Measurements from ENCODE around the gene OOSP1.

OOSP1 gene

DNA sequence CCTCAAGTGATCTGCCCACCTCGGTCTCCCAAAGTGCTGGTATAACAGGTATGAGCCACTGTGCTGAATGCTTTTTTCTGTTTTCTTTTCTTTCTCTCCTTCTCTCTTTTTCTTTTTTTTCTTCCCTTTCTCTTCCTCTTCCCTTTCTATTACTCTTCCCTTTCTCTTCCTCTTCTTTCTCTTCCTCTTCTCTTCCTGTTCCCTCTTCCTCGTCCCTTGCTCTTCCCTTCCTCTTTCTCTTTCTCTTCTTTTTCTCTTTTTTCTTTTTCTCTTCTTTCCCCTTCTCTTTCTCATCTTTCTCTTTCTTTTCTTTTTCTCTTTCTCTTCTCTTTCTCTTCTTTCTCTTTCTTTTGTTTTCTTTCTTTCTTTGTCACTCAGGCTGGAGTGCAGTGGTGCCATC is 1.2 kb downstream of the OOSP1 start:
- no peak overlapping the region for H3K27ac ChIP-seq
- no peak for DNase-seq (ENCODE audit: low spot score)
- TF ChIP-seq, protein P1, sequence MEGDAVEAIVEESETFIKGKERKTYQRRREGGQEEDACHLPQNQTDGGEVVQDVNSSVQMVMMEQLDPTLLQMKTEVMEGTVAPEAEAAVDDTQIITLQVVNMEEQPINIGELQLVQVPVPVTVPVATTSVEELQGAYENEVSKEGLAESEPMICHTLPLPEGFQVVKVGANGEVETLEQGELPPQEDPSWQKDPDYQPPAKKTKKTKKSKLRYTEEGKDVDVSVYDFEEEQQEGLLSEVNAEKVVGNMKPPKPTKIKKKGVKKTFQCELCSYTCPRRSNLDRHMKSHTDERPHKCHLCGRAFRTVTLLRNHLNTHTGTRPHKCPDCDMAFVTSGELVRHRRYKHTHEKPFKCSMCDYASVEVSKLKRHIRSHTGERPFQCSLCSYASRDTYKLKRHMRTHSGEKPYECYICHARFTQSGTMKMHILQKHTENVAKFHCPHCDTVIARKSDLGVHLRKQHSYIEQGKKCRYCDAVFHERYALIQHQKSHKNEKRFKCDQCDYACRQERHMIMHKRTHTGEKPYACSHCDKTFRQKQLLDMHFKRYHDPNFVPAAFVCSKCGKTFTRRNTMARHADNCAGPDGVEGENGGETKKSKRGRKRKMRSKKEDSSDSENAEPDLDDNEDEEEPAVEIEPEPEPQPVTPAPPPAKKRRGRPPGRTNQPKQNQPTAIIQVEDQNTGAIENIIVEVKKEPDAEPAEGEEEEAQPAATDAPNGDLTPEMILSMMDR (IDR thresholded peaks at IDR 0.05) = no peak
- no peak overlapping the region for H3K4me3 ChIP-seq

DNA sequence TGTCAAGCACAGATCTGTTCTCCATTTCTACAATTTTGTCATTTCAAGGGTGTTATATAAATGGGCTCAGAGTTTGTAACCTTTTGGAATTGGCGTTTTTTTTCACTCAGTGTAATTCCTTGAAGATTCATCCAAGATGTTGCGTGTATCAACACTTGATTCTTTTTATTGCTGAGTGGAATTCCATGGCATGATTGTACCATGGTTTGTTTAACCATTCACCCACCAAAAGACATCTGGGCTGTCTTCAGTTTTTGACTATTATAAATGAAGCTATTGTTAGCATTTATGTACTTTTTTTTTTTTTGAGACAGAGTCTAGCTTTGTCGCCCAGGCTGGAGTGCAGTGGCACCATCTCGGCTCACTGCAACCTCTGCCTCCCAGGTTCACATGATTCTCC is 2.9 kb downstream of the OOSP1 start:
- Histone ChIP-seq H3K4me3 (no peak overlapping the region), H3K27ac (no peak overlapping the region)
- TF ChIP-seq, protein P1 (IDR thresholded peaks at IDR 0.05) = no peak
- DNase-seq (ENCODE audit: low spot score) = no peak

DNA sequence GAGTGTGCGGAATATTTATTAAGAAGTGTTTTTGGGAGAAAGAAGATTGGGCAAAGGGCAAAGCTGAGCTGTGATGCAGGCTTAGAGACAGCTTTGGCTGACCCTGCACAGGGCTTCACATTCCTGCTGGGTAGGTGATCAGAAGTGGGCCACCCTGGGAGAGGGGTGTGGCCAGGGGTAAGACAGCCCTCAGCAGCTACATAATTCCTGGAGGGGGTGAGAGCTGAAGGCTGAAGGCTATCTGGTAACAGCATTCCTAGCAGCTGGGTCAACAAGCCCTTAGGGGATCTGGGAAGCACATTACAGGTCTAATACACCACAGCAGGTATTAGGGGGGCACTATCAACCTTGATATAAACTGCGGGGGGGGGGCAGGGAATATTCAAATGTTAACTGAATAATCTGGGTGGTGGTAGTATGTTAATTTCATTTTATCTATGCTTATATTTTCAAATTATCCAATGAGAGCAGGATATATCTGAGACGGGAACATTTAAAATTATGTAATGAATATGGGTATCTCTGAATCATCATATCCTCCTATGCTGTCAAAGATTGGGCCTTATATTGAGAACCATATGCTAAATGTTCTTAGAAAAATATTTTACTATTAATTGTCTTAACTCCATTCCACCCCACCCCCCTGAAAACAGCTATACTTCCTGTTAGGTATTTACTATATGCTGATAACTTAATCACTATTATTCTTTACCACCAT is 5.9 kb downstream of the OOSP1 start:
- TF ChIP-seq, protein P1 (IDR thresholded peaks at IDR 0.05) = no peak
- DNase-seq (ENCODE audit: low spot score) = no peak
- no peak overlapping the region for H3K27ac ChIP-seq

GRCh38 chr11:59944720-59945119 is 6.5 kb downstream of the OOSP1 start:
- TF ChIP-seq, protein P1 (IDR thresholded peaks at IDR 0.05) = no peak
- H3K27ac ChIP-seq = no peak overlapping the region
- no peak overlapping the region for H3K4me3 ChIP-seq
- no peak for DNase-seq (ENCODE audit: low spot score)

More for the DNA sequence above, 5.9 kb downstream of the OOSP1 start:
- no peak overlapping the region for H3K4me3 ChIP-seq

DNA sequence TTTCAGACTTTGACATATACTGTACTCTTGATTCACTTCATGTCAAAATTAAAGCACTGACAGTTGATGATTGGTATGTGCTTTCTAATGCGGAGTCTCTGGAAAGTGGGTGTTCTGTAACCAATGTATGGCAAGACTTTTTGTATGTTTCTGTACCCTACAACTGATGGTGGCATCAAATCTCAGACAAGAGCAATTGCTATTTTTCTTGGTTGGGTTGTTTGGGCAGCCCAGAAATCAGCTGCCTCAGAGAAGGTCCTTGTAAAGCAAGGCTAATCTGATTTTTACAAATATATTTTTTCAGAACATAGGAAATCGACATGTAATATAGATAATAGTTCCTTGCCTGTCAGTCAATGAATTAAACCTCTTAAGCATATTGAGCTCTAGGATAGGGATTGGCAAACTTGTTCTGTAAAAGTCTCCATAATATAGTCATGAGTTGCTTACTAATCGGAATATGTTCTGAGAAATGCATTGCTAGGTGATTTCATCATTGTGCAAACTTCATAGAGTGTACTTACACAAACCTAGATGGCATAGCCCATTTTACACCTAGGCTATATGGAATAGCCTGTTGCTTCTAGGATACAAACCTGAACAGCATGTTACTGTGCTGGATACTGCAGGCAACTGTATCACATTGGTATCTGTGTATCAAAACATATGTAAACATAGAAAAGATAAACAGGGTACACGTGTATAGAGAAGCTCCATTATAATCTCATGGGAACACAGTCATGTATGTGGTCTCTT is 15.4 kb downstream of the OOSP1 start:
- DNase-seq (ENCODE audit: low spot score) = no peak
- H3K27ac ChIP-seq = no peak overlapping the region
- H3K4me3 ChIP-seq = no peak overlapping the region
- TF ChIP-seq, protein P1 (IDR thresholded peaks at IDR 0.05) = no peak

DNA sequence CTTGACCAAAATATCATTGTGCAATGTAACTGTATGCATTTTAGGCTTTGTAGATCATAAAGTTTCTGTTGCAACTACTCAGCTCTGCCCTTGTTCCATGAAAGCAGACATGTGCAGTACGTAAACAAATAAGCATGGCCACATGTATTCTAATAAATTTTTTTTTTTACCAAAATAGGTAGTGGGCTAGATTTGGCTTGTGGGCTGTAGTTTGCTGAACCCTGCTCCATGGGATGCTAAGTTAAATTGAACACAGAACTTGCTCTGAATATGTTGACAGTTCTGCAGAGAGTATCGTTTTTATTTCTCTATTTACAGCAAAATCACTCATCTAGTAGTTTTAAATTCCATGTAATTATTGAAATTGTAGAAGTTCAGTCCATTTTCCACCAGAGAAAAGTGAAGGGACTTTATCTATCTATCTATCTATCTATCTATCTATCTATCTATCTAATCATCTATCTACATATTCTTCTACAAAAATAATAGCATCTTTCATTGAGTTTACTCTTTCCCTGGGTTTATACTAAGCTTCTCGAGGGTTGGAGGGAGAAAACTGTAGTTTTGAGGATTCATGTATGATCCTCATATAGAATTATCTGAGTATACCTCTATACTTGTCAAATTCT is 16.1 kb downstream of the OOSP1 start:
- no peak overlapping the region for H3K4me3 ChIP-seq
- H3K27ac ChIP-seq = no peak overlapping the region
- no peak for DNase-seq (ENCODE audit: low spot score)
- TF ChIP-seq, protein P1 (IDR thresholded peaks at IDR 0.05) = no peak
